Measurements from ENCODE around the gene TIMM50.

TIMM50 gene

DNA sequence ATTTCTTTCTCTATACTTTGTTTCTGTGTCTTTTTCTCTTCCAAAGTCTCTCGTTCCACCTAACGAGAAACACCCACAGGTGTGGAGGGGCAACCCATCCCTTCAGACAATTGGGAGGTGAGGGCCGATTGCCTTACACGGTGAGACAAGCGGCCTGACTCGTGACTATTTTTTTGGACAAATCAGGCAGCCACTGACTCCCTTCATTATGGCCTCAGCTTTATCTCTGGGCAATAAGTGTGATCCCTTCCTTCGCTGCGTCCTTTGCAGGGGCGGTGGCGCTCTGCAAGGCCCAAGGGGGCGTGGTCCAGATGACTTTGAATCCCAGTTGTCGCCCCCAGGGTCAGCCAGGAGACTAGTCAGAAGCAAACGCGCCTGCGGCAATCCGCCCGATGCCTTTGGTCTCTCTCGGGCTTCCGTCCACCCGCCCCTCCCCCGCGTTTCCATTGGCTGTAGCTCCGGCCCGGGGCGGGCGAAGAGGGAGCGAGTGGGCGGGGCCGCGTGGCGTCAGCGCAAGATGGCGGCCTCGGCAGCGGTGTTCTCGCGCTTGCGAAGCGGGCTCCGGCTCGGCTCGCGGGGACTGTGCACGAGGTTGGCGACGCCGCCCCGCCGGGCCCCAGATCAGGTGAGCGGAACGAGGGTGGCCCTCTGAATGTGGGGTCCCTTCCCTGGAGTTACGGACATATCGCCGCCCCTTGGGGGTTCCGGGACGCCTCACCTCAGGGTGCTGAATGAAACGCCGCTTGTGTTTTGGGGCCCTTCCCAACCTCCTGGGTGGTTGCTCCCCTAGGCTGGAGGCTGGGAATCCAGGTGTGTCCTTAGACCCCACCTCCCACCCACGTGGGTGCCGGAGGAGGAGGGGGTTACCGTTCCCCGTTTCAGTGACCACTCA, at the start of gene TIMM50:
TIMM50 (plus strand) TSS at position 502 of the 892 bp plus-strand sequence; CDS start at position 518, 16 bp downstream.
- TF ChIP-seq, protein P1, sequence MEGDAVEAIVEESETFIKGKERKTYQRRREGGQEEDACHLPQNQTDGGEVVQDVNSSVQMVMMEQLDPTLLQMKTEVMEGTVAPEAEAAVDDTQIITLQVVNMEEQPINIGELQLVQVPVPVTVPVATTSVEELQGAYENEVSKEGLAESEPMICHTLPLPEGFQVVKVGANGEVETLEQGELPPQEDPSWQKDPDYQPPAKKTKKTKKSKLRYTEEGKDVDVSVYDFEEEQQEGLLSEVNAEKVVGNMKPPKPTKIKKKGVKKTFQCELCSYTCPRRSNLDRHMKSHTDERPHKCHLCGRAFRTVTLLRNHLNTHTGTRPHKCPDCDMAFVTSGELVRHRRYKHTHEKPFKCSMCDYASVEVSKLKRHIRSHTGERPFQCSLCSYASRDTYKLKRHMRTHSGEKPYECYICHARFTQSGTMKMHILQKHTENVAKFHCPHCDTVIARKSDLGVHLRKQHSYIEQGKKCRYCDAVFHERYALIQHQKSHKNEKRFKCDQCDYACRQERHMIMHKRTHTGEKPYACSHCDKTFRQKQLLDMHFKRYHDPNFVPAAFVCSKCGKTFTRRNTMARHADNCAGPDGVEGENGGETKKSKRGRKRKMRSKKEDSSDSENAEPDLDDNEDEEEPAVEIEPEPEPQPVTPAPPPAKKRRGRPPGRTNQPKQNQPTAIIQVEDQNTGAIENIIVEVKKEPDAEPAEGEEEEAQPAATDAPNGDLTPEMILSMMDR (IDR thresholded peaks at IDR 0.05), result no peak

DNA sequence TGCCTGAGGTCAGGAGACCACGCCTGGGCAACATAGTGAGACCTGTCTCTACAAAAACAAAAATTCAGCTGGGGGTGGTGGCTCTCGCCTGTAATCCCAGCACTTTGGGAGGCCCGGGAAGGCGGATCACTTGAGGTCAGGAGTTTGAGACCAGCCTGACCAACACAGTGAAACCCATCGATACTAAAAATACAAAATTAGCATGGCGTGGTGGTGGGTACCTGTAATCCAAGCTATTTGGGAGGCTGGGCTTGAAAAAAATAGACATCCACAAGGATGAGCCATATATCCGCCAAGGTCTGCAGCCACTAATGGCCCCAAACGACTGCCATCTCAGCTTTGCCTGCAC, 48.0 kb upstream of the TIMM50 start:
- TF ChIP-seq, protein P1 (IDR thresholded peaks at IDR 0.05), result no peak

DNA sequence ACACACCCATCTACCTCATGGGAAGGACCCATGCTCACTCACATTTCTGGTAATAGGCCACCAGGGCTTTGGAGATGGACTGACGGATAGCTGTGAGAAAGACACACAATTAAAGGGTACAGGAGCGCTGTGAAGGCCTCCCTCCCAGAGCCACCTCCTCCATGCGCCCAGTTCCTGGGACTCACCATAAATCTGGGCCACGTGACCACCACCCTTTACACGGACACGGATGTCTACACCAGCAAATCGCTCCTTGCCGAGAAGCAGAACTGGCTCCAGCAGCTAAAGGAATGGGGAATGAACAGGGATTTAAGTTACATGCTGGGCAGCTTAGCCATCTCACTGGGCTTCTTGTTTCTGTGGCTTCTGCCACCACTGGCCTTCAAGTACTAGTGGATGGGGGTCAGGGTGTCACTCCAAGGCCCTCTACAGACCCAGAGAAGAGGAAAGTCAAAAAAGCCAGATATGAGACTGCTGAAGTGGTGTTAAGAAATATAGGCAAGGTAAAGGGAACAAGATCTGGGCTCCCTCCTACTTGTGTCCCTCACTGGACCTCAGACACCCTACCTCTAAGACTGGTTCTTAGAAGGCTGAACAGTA, 47.1 kb upstream of the TIMM50 start:
- TF ChIP-seq, protein P1 (IDR thresholded peaks at IDR 0.05), result no peak

DNA sequence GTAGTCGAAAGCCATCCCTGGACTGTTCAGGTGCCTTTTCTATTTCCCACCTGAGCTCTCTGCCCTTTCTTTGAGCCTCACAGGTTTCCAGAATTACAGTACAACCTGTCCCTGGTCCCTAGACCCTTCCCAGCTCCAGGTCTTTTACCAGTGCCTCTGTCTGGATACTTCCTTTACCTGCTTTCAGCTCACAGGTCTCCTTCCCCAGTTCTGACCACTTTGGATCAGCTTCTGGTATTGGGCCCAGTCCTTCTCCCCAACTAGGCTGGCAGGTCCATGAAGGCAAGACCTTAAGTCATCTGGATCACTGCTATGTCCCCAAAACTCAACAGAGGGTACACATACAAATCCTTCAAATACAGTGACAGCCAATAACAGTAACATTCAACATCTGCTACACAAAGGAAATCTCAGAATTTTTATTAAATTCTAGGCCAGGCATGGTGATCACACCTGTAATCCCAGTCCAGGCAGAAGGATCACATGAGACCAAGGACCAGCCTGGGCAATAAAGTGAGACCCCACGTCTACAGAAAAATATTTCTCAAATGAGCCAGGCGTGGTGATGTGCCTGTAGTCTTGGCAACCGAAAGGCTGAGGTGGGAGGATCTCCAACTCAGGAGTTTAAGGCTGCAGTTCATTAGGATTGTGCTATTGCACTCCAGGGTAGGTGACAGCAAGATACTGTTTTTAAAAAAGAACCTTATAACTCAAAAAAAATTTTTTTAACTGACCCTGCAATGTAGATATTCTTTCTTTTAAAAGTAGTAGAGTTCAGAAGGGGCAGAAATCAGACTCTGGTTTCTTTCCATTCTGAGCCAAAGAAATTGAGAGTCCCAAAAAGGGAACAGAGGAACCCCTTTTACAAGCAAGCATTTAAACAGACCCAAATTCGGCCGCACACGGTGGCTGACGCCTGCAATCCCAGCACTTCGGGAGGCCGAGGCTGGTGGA, 46.2 kb upstream of the TIMM50 start:
- TF ChIP-seq, protein P1 (IDR thresholded peaks at IDR 0.05), result no peak

DNA sequence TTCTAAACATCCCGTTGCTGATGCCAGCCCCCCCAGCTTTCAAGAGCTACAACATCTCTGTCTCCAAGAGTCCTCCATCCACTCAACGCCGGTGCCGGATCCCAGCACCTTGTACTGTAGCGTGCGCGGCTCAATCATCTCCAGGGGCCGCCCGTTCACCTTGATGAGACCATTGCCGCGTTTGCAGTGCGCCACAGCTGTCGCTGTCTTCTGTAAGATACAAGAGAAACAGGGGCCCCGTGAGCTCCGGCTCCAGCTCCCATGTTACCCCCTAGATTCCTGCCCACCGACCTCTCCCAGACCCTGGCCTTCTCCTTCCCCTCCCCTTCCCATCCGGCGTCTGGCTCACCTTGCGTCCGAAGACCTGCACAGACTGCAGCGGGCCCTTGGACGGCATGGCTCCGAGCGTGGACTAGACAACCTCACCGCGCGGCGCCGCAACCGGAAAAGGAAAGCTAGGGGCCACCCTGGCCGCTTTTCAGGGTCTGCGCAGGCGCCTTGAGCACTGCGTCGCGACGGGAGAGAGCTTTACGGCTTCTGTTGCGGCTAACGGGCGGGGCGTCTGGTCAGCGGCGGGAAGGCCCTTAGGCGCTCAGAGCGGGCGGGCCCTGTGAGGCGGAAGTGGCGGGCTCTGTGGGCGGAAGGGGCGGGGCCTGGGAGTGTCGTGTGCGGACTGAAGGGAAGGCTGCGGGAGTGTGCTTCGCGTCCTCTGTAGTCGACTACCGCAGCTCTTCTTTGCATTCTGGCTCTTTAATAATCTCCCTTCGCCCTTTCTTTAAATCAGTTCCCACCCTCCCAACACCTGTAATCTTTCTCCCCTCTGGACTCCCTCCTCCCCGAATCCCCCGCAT, 44.9 kb upstream of the TIMM50 start, which contains the start of gene RPS16:
RPS16 (minus strand) TSS at position 451 of the 851 bp plus-strand sequence; CDS start at position 397, 54 bp downstream.
- TF ChIP-seq, protein P1 (IDR thresholded peaks at IDR 0.05), result no peak

DNA sequence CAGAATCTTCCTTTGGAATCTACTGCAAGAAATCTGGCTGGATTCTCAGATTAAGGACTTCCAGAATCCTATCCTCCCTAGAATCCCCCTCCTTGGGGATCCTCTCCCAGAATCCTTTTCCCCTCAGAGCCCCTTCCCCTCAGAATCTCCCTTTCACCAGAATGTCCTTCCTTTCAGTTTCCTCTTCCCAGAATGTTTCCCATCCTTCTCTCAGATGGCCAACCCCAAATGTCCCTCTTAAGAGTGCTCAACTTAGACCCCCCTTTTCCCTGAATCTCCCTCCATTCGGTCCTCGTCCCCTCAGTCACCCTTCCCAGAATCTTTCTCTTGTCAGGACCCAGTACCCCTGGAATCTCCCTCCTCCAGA, 44.3 kb upstream of the TIMM50 start:
- TF ChIP-seq, protein P1 (IDR thresholded peaks at IDR 0.05), result no peak

Measured in LNCAP (cell line).